CD8-positive, alpha-beta memory T cell (primary cell): ENCODE data around the gene ADD3. TPM values are rescaled to one million over a fixed set of nuclear protein-coding genes. Genes with fewer than 3 reads are reported as not detected.

Experiments used
- CTCF ChIA-PET: fragments of 350-600 bp; sonication (Branson Sonifier 250); formaldehyde crosslinking; loops from one replicate; lab custom pipeline; 2021; ENCODE audit warnings: antibody characterized with exemption; lab: Charles Lee
- POLR2A ChIA-PET: fragments of 350-600 bp; sonication (Branson Sonifier 250); formaldehyde crosslinking; loops from one replicate; lab custom pipeline; 2021; ENCODE audit warnings: antibody characterized with exemption; lab: Charles Lee
- DNase-seq, 5 donors: peaks; one replicate each; pipeline versions ENCODE4 v3.0.0 to v3.0.0-alpha.2; 2020 to 2022; ENCODE audit warnings: mixed read lengths in 1 of 5
- H3K27ac ChIP-seq: one replicate; pipeline ENCODE4 v1.7.0; 2013; ENCODE audit warnings: low read depth, mild to moderate bottlenecking, low read length, moderate library complexity
- H3K27me3 ChIP-seq: 2 replicates; pipeline ENCODE4 v1.7.0; 2013; ENCODE audit warnings: low read length, mild to moderate bottlenecking; ENCODE audit not compliant: insufficient read depth, poor library complexity, severe bottlenecking
- H3K36me3 ChIP-seq: 2 replicates; pipeline ENCODE4 v1.7.0; 2013; ENCODE audit warnings: mild to moderate bottlenecking, low read length, moderate library complexity; ENCODE audit not compliant: insufficient read depth
- H3K4me1 ChIP-seq: 2 replicates; pipeline ENCODE4 v1.7.0; 2013; ENCODE audit warnings: mild to moderate bottlenecking, low read length, moderate library complexity; ENCODE audit not compliant: insufficient read depth
- H3K4me3 ChIP-seq: 2 replicates; pipeline ENCODE4 v1.7.0; 2013; ENCODE audit warnings: mild to moderate bottlenecking, low read length
- H3K9me3 ChIP-seq: 2 replicates; pipeline ENCODE4 v1.7.0; 2013; ENCODE audit warnings: mild to moderate bottlenecking, low read length
- H3K27ac Mint-ChIP-seq, 8 donors: one replicate each; pipeline ENCODE4 v1.8.0; 2020 to 2021; ENCODE audit warnings: mixed read lengths in 8 of 8, mild to moderate bottlenecking in 6 of 8, inconsistent platforms in 3 of 8, moderate library complexity in 3 of 8
- H3K27me3 Mint-ChIP-seq, 2 donors: one replicate each; pipeline ENCODE4 v1.8.0; 2020 to 2021; ENCODE audit warnings: mixed read lengths in 2 of 2, mild to moderate bottlenecking in 1 of 2, moderate library complexity in 1 of 2
- H3K36me3 Mint-ChIP-seq, 3 donors: one replicate each; pipeline ENCODE4 v1.8.0; 2020 to 2021; ENCODE audit warnings: mixed read lengths in 3 of 3, inconsistent platforms in 1 of 3, mild to moderate bottlenecking in 1 of 3
- H3K4me1 Mint-ChIP-seq, 3 donors: one replicate each; pipeline ENCODE4 v1.8.0; 2020 to 2021; ENCODE audit warnings: mixed read lengths in 3 of 3, inconsistent platforms in 1 of 3, mild to moderate bottlenecking in 1 of 3
- H3K4me3 Mint-ChIP-seq, 7 donors: one replicate each; pipeline ENCODE4 v1.8.0; 2020 to 2021; ENCODE audit warnings: mixed read lengths in 7 of 7, mild to moderate bottlenecking in 6 of 7, moderate library complexity in 4 of 7, inconsistent platforms in 2 of 7
- H3K9me3 Mint-ChIP-seq, 5 donors: one replicate each; pipeline ENCODE4 v1.8.0; 2020 to 2022; ENCODE audit warnings: mixed read lengths in 5 of 5, mild to moderate bottlenecking in 3 of 5, moderate library complexity in 2 of 5, inconsistent platforms in 1 of 5
- polyA plus RNA-seq: library from polyadenylated mRNA; unstranded; fragments of 300-500 nt; fragmentation: Illumina TruSeq; gene quantifications from one replicate; pipeline ENCODE4 v1.2.3, GENCODE V29; 2021
- total RNA-seq, 2 experiments: library from RNA; stranded (reverse); gene quantifications; one replicate each; pipeline ENCODE4 v1.2.3, GENCODE V29; 2021

ADD3 gene
- total and polyA plus RNA-seq, 3 experiments from 2014 or later: 39.4 to 378 (median 50.3) TPM

GRCh38 chr10:110033701-110034235 lies 26.0 kb downstream of the ADD3 start:
- Histone ChIP-seq H3K4me1 (peaks cover 69% of the 10 kb centered on the region), H3K27ac (no peak overlapping the region), H3K4me3 (no peak overlapping the region), H3K27me3 (no peaks in the 10 kb centered on the region), H3K9me3 (no peaks in the 10 kb centered on the region), H3K36me3 (no peaks in the 10 kb centered on the region)
- ChIA-PET CTCF (no interaction called here), POLR2A (no interaction called here)
- H3K27ac Mint-ChIP-seq: peak overlapping the region in 2 of 8 donors; percentile 11 to 57
- no peaks in the 10 kb centered on the region for H3K9me3 Mint-ChIP-seq
- peak overlapping the region in 1 of 7 donors; percentile 16 for H3K4me3 Mint-ChIP-seq
- H3K36me3 Mint-ChIP-seq: peaks cover 0 to 14% (median 3%) of the 10 kb centered on the region in 3 donors
- H3K27me3 Mint-ChIP-seq: peaks cover 0 to 1% of the 10 kb centered on the region in 2 donors
- no peak for DNase-seq
- H3K4me1 Mint-ChIP-seq: peaks cover 59 to 88% (median 77%) of the 10 kb centered on the region in 3 donors

GRCh38 chr10:110034596-110034995 lies 26.8 kb downstream of the ADD3 start:
- peaks cover 0 to 14% (median 3%) of the 10 kb centered on the region in 3 donors for H3K36me3 Mint-ChIP-seq
- no peak for DNase-seq
- no peak overlapping the region for H3K4me3 ChIP-seq
- H3K4me1 Mint-ChIP-seq: peaks cover 66 to 89% (median 85%) of the 10 kb centered on the region in 3 donors
- no peaks in the 10 kb centered on the region for H3K9me3 Mint-ChIP-seq
- no peaks in the 10 kb centered on the region for H3K27me3 ChIP-seq
- H3K27ac ChIP-seq: no peak overlapping the region
- no peaks in the 10 kb centered on the region for H3K9me3 ChIP-seq
- no peak overlapping the region for H3K27ac Mint-ChIP-seq
- H3K4me3 Mint-ChIP-seq: no peak overlapping the region
- CTCF ChIA-PET: interaction anchor here (0.5 to 1.5 kb wide), 3 partner anchors 27 to 150 kb away, joined by 3 to 5 read pairs (median 4); partner anchors contain the start of gene ADD3
- H3K4me1 ChIP-seq: peaks cover 77% of the 10 kb centered on the region
- POLR2A ChIA-PET: no interaction called here
- no peaks in the 10 kb centered on the region for H3K36me3 ChIP-seq
- H3K27me3 Mint-ChIP-seq: peaks cover 0 to 1% of the 10 kb centered on the region in 2 donors

- POLR2A ChIA-PET: no interaction called here
- Histone ChIP-seq H3K27ac (no peak overlapping the region), H3K27me3 (no peaks in the 10 kb centered on the region), H3K9me3 (no peaks in the 10 kb centered on the region), H3K4me1 (peaks cover 84% of the 10 kb centered on the region), H3K4me3 (no peak overlapping the region), H3K36me3 (no peaks in the 10 kb centered on the region)
- H3K9me3 Mint-ChIP-seq: no peaks in the 10 kb centered on the region
- peak overlapping the region in 6 of 8 donors; percentile 1 to 71 (median 52) for H3K27ac Mint-ChIP-seq
- CTCF ChIA-PET: interaction anchor here (0.5 to 1.5 kb wide), 4 partner anchors 28 to 151 kb away, joined by 3 to 5 read pairs (median 4); partner anchors contain the start of gene ADD3
- peak overlapping the region in 6 of 7 donors; percentile 2 to 66 (median 21) for H3K4me3 Mint-ChIP-seq
- H3K27me3 Mint-ChIP-seq: peaks cover 0 to 1% of the 10 kb centered on the region in 2 donors
- H3K4me1 Mint-ChIP-seq: peaks cover 69 to 94% (median 90%) of the 10 kb centered on the region in 3 donors
- peaks cover 0 to 13% (median 3%) of the 10 kb centered on the region in 3 donors for H3K36me3 Mint-ChIP-seq
- DNase-seq: peak in 1 of 5 donors; percentile 11
These were observed 27.5 kb downstream of the ADD3 start for GRCh38 chr10:110035070-110035921.

- DNase-seq: no peak
- H3K4me3 ChIP-seq: no peak overlapping the region
- ChIA-PET POLR2A (no interaction called here), CTCF (no interaction called here)
- peaks cover 73 to 94% (median 92%) of the 10 kb centered on the region in 3 donors for H3K4me1 Mint-ChIP-seq
- no peak overlapping the region for H3K27ac ChIP-seq
- H3K4me1 ChIP-seq: peaks cover 87% of the 10 kb centered on the region
- no peaks in the 10 kb centered on the region for H3K9me3 ChIP-seq
- no peaks in the 10 kb centered on the region for H3K36me3 ChIP-seq
- peaks cover 0 to 1% of the 10 kb centered on the region in 2 donors for H3K27me3 Mint-ChIP-seq
- H3K27me3 ChIP-seq: no peaks in the 10 kb centered on the region
- peak overlapping the region in 1 of 7 donors; percentile 6 for H3K4me3 Mint-ChIP-seq
- H3K27ac Mint-ChIP-seq: peak overlapping the region in 4 of 8 donors; percentile 23 to 39 (median 36)
- no peaks in the 10 kb centered on the region for H3K9me3 Mint-ChIP-seq
- H3K36me3 Mint-ChIP-seq: peaks cover 0 to 6% (median 2%) of the 10 kb centered on the region in 3 donors
These were observed 28.9 kb downstream of the ADD3 start for GRCh38 chr10:110036640-110037039.

GRCh38 chr10:110039254-110039653 lies 31.5 kb downstream of the ADD3 start:
- POLR2A ChIA-PET: interaction anchor here (0.7 kb wide), 1 partner anchor 758 kb away, joined by 3 read pairs; no protein-coding TSS in a partner anchor
- H3K27ac Mint-ChIP-seq: peak overlapping the region; percentile 6 to 92 (median 74)
- H3K4me3 Mint-ChIP-seq: peak overlapping the region in 3 of 7 donors; percentile 1 to 54 (median 52)

GRCh38 chr10:110040108-110040507 lies 32.3 kb downstream of the ADD3 start:
- ChIA-PET POLR2A (no interaction called here), CTCF (no interaction called here)
- no peak for DNase-seq
- no peaks in the 10 kb centered on the region for H3K27me3 ChIP-seq
- H3K27ac ChIP-seq: no peak overlapping the region
- Mint-ChIP-seq H3K9me3 (no peaks in the 10 kb centered on the region), H3K27me3 (peaks cover 0 to 1% of the 10 kb centered on the region in 2 donors), H3K4me1 (peaks cover 70 to 91% (median 90%) of the 10 kb centered on the region in 3 donors), H3K4me3 (no peak overlapping the region), H3K36me3 (peaks cover 0 to 7% (median 2%) of the 10 kb centered on the region in 3 donors), H3K27ac (peak overlapping the region in 7 of 8 donors; percentile 6 to 81 (median 15))
- no peaks in the 10 kb centered on the region for H3K36me3 ChIP-seq
- peaks cover 62% of the 10 kb centered on the region for H3K4me1 ChIP-seq
- no peak overlapping the region for H3K4me3 ChIP-seq
- no peaks in the 10 kb centered on the region for H3K9me3 ChIP-seq

More at GRCh38 chr10:110039254-110039653, 31.5 kb downstream of the ADD3 start:
- Mint-ChIP-seq H3K4me1 (peaks cover 70 to 91% (median 90%) of the 10 kb centered on the region in 3 donors), H3K36me3 (peaks cover 0 to 6% (median 2%) of the 10 kb centered on the region in 3 donors), H3K9me3 (no peaks in the 10 kb centered on the region), H3K27me3 (peaks cover 0 to 1% of the 10 kb centered on the region in 2 donors)
- H3K4me1 ChIP-seq: peaks cover 69% of the 10 kb centered on the region
- CTCF ChIA-PET: no interaction called here
- H3K27ac ChIP-seq: no peak overlapping the region
- no peak for DNase-seq
- no peaks in the 10 kb centered on the region for H3K36me3 ChIP-seq
- H3K27me3 ChIP-seq: no peaks in the 10 kb centered on the region
- H3K4me3 ChIP-seq: no peak overlapping the region
- H3K9me3 ChIP-seq: no peaks in the 10 kb centered on the region

- no peak for DNase-seq
- no peaks in the 10 kb centered on the region for H3K27me3 ChIP-seq
- H3K4me1 Mint-ChIP-seq: peaks cover 67 to 91% (median 89%) of the 10 kb centered on the region in 3 donors
- no peaks in the 10 kb centered on the region for H3K36me3 ChIP-seq
- H3K27me3 Mint-ChIP-seq: no peaks in the 10 kb centered on the region
- peak overlapping the region in 1 of 7 donors; percentile 49 for H3K4me3 Mint-ChIP-seq
- no peaks in the 10 kb centered on the region for H3K9me3 ChIP-seq
- no peak overlapping the region for H3K27ac ChIP-seq
- peaks cover 54% of the 10 kb centered on the region for H3K4me1 ChIP-seq
- peaks cover 0 to 5% (median 2%) of the 10 kb centered on the region in 3 donors for H3K36me3 Mint-ChIP-seq
- H3K9me3 Mint-ChIP-seq: no peaks in the 10 kb centered on the region
- H3K27ac Mint-ChIP-seq: peak overlapping the region in 7 of 8 donors; percentile 32 to 81 (median 70)
- no peak overlapping the region for H3K4me3 ChIP-seq
- POLR2A ChIA-PET: no interaction called here
- CTCF ChIA-PET: interaction anchor here (1.9 kb wide), 1 partner anchor 63 kb away, joined by 4 read pairs; no protein-coding TSS in a partner anchor
These were observed 33.1 kb downstream of the ADD3 start for GRCh38 chr10:110040767-110041478.
